ENCODE data around the gene CCDC197.

The CCDC197 gene

GRCh38 chr14:94048691-94049624, 51.9 kb downstream of the CCDC197 start:
- H3K4me1 ChIP-seq (ENCODE audit: control insufficient read depth, insufficient read depth, low read length): no peaks in the 10 kb centered on the region
- no peaks in the 10 kb centered on the region for H3K9me3 ChIP-seq (ENCODE audit: control insufficient read depth, low read length)
- no peak overlapping the region for H3K27ac ChIP-seq (ENCODE audit: insufficient read depth, low read depth, low read length, poor library complexity, severe bottlenecking)
- no peak overlapping the region for H3K4me3 ChIP-seq (ENCODE audit: insufficient read depth, low read depth, low read length)
- no peaks in the 10 kb centered on the region for H3K27me3 ChIP-seq (ENCODE audit: control insufficient read depth, insufficient read depth, low read length, poor library complexity, severe bottlenecking)
- peaks cover 41% of the 10 kb centered on the region for H3K36me3 ChIP-seq (ENCODE audit: control insufficient read depth, insufficient read depth, low read length)
- WGBS, 2 experiments: 93 to 94% methylated on average over 10 of the region's 10 CpGs

GRCh38 chr14:94049625-94050023, 52.5 kb downstream of the CCDC197 start:
- 93 to 100% methylated on average over 2 of the region's 2 CpGs for WGBS, 2 experiments
- H3K4me3 ChIP-seq (ENCODE audit: insufficient read depth, low read depth, low read length): no peak overlapping the region
- H3K36me3 ChIP-seq (ENCODE audit: control insufficient read depth, insufficient read depth, low read length): peaks cover 46% of the 10 kb centered on the region

GRCh38 chr14:94050231-94050880, 53.3 kb downstream of the CCDC197 start:
- Histone ChIP-seq H3K36me3 (ENCODE audit: control insufficient read depth, insufficient read depth, low read length) (peaks cover 53% of the 10 kb centered on the region), H3K4me3 (ENCODE audit: insufficient read depth, low read depth, low read length) (no peak overlapping the region), H3K4me1 (ENCODE audit: control insufficient read depth, insufficient read depth, low read length) (no peaks in the 10 kb centered on the region), H3K27me3 (ENCODE audit: control insufficient read depth, insufficient read depth, low read length, poor library complexity, severe bottlenecking) (no peaks in the 10 kb centered on the region), H3K9me3 (ENCODE audit: control insufficient read depth, low read length) (no peaks in the 10 kb centered on the region), H3K27ac (ENCODE audit: insufficient read depth, low read depth, low read length, poor library complexity, severe bottlenecking) (no peak overlapping the region)
- 94 to 97% methylated on average over 6 of the region's 6 CpGs for WGBS, 2 experiments

More at GRCh38 chr14:94049625-94050023, 52.5 kb downstream of the CCDC197 start:
- H3K9me3 ChIP-seq (ENCODE audit: control insufficient read depth, low read length): no peaks in the 10 kb centered on the region
- H3K27me3 ChIP-seq (ENCODE audit: control insufficient read depth, insufficient read depth, low read length, poor library complexity, severe bottlenecking): no peaks in the 10 kb centered on the region
- H3K27ac ChIP-seq (ENCODE audit: insufficient read depth, low read depth, low read length, poor library complexity, severe bottlenecking): no peak overlapping the region
- no peaks in the 10 kb centered on the region for H3K4me1 ChIP-seq (ENCODE audit: control insufficient read depth, insufficient read depth, low read length)

- H3K9me3 ChIP-seq (ENCODE audit: control insufficient read depth, low read length): no peaks in the 10 kb centered on the region
- H3K36me3 ChIP-seq (ENCODE audit: control insufficient read depth, insufficient read depth, low read length): peaks cover 56% of the 10 kb centered on the region
- 80 to 84% methylated on average over 6 to 9 of the region's 9 CpGs for whole genome bisulfite sequencing, 2 experiments
- no peak overlapping the region for H3K4me3 ChIP-seq (ENCODE audit: insufficient read depth, low read depth, low read length)
- no peak overlapping the region for H3K27ac ChIP-seq (ENCODE audit: insufficient read depth, low read depth, low read length, poor library complexity, severe bottlenecking)
- H3K27me3 ChIP-seq (ENCODE audit: control insufficient read depth, insufficient read depth, low read length, poor library complexity, severe bottlenecking): no peaks in the 10 kb centered on the region
- H3K4me1 ChIP-seq (ENCODE audit: control insufficient read depth, insufficient read depth, low read length): no peaks in the 10 kb centered on the region
Measured at GRCh38 chr14:94051115-94051514, 54.0 kb downstream of the CCDC197 start.

- H3K4me3 ChIP-seq (ENCODE audit: insufficient read depth, low read depth, low read length): no peak overlapping the region
- H3K27ac ChIP-seq (ENCODE audit: insufficient read depth, low read depth, low read length, poor library complexity, severe bottlenecking): no peak overlapping the region
- WGBS, 2 experiments: 85 to 88% methylated on average over 3 of the region's 3 CpGs
- peaks cover 59% of the 10 kb centered on the region for H3K36me3 ChIP-seq (ENCODE audit: control insufficient read depth, insufficient read depth, low read length)
- H3K9me3 ChIP-seq (ENCODE audit: control insufficient read depth, low read length): no peaks in the 10 kb centered on the region
- no peaks in the 10 kb centered on the region for H3K27me3 ChIP-seq (ENCODE audit: control insufficient read depth, insufficient read depth, low read length, poor library complexity, severe bottlenecking)
- no peaks in the 10 kb centered on the region for H3K4me1 ChIP-seq (ENCODE audit: control insufficient read depth, insufficient read depth, low read length)
Measured at GRCh38 chr14:94051779-94052178, 54.7 kb downstream of the CCDC197 start.

GRCh38 chr14:94052199-94052598, 55.1 kb downstream of the CCDC197 start:
- Histone ChIP-seq H3K27ac (ENCODE audit: insufficient read depth, low read depth, low read length, poor library complexity, severe bottlenecking) (no peak overlapping the region), H3K9me3 (ENCODE audit: control insufficient read depth, low read length) (no peaks in the 10 kb centered on the region)
- WGBS, 2 experiments: 85 to 90% methylated on average over 1 of the region's 1 CpG

GRCh38 chr14:94052662-94053061, 55.6 kb downstream of the CCDC197 start:
- H3K36me3 ChIP-seq (ENCODE audit: control insufficient read depth, insufficient read depth, low read length): peaks cover 58% of the 10 kb centered on the region

More at GRCh38 chr14:94052199-94052598, 55.1 kb downstream of the CCDC197 start:
- peaks cover 59% of the 10 kb centered on the region for H3K36me3 ChIP-seq (ENCODE audit: control insufficient read depth, insufficient read depth, low read length)
- no peaks in the 10 kb centered on the region for H3K4me1 ChIP-seq (ENCODE audit: control insufficient read depth, insufficient read depth, low read length)
- H3K4me3 ChIP-seq (ENCODE audit: insufficient read depth, low read depth, low read length): no peak overlapping the region
- no peaks in the 10 kb centered on the region for H3K27me3 ChIP-seq (ENCODE audit: control insufficient read depth, insufficient read depth, low read length, poor library complexity, severe bottlenecking)

GRCh38 chr14:94054401-94054800, 57.3 kb downstream of the CCDC197 start:
- Histone ChIP-seq H3K36me3 (ENCODE audit: control insufficient read depth, insufficient read depth, low read length) (peaks cover 58% of the 10 kb centered on the region), H3K4me1 (ENCODE audit: control insufficient read depth, insufficient read depth, low read length) (no peaks in the 10 kb centered on the region), H3K9me3 (ENCODE audit: control insufficient read depth, low read length) (no peaks in the 10 kb centered on the region), H3K27ac (ENCODE audit: insufficient read depth, low read depth, low read length, poor library complexity, severe bottlenecking) (no peak overlapping the region), H3K27me3 (ENCODE audit: control insufficient read depth, insufficient read depth, low read length, poor library complexity, severe bottlenecking) (no peaks in the 10 kb centered on the region), H3K4me3 (ENCODE audit: insufficient read depth, low read depth, low read length) (no peak overlapping the region)
- WGBS, 2 experiments: 92 to 93% methylated on average over 1 of the region's 1 CpG

More at GRCh38 chr14:94052662-94053061, 55.6 kb downstream of the CCDC197 start:
- H3K9me3 ChIP-seq (ENCODE audit: control insufficient read depth, low read length): no peaks in the 10 kb centered on the region
- WGBS, 2 experiments: 89 to 93% methylated on average over 4 of the region's 4 CpGs
- H3K27ac ChIP-seq (ENCODE audit: insufficient read depth, low read depth, low read length, poor library complexity, severe bottlenecking): no peak overlapping the region
- H3K4me1 ChIP-seq (ENCODE audit: control insufficient read depth, insufficient read depth, low read length): no peaks in the 10 kb centered on the region
- no peak overlapping the region for H3K4me3 ChIP-seq (ENCODE audit: insufficient read depth, low read depth, low read length)
- H3K27me3 ChIP-seq (ENCODE audit: control insufficient read depth, insufficient read depth, low read length, poor library complexity, severe bottlenecking): no peaks in the 10 kb centered on the region

GRCh38 chr14:94054936-94055335, 57.8 kb downstream of the CCDC197 start:
- no peaks in the 10 kb centered on the region for H3K9me3 ChIP-seq (ENCODE audit: control insufficient read depth, low read length)
- H3K36me3 ChIP-seq (ENCODE audit: control insufficient read depth, insufficient read depth, low read length): peaks cover 58% of the 10 kb centered on the region
- WGBS, 2 experiments: 95 to 96% methylated on average over 7 of the region's 7 CpGs
- H3K27me3 ChIP-seq (ENCODE audit: control insufficient read depth, insufficient read depth, low read length, poor library complexity, severe bottlenecking): no peaks in the 10 kb centered on the region
- no peaks in the 10 kb centered on the region for H3K4me1 ChIP-seq (ENCODE audit: control insufficient read depth, insufficient read depth, low read length)
- no peak overlapping the region for H3K27ac ChIP-seq (ENCODE audit: insufficient read depth, low read depth, low read length, poor library complexity, severe bottlenecking)
- H3K4me3 ChIP-seq (ENCODE audit: insufficient read depth, low read depth, low read length): no peak overlapping the region

GRCh38 chr14:94056579-94057308, 59.6 kb downstream of the CCDC197 start:
- WGBS, 2 experiments: 94 to 95% methylated on average over 6 of the region's 6 CpGs
- Histone ChIP-seq H3K9me3 (ENCODE audit: control insufficient read depth, low read length) (no peaks in the 10 kb centered on the region), H3K27me3 (ENCODE audit: control insufficient read depth, insufficient read depth, low read length, poor library complexity, severe bottlenecking) (no peaks in the 10 kb centered on the region), H3K4me3 (ENCODE audit: insufficient read depth, low read depth, low read length) (no peak overlapping the region), H3K4me1 (ENCODE audit: control insufficient read depth, insufficient read depth, low read length) (no peaks in the 10 kb centered on the region), H3K36me3 (ENCODE audit: control insufficient read depth, insufficient read depth, low read length) (peaks cover 64% of the 10 kb centered on the region), H3K27ac (ENCODE audit: insufficient read depth, low read depth, low read length, poor library complexity, severe bottlenecking) (no peak overlapping the region)

All from ectodermal cell (in vitro differentiated cells).